HG03025 (cell line): ENCODE results near the gene ANKRD37.
"Not testable (repeated sequence)": the region's sequence is repeated elsewhere in the genome, so short reads cannot be mapped to it uniquely, and the experiment has no call there.

Experiments
- ATAC-seq: cut with Tn5 transposase; IDR thresholded peaks from one replicate; pipeline ENCODE4 v1.9.1; 2021; ENCODE audit warnings: mild to moderate bottlenecking, moderate library complexity; ENCODE audit not compliant: unreplicated experiment, low FRiP score

Gene ANKRD37

GRCh38 chr4:185396724-185397385, at the start of gene ANKRD37:
ANKRD37 (plus strand) TSS chr4:185396841; CDS start chr4:185396924, 83 bp downstream.
- ATAC-seq, result no peak

GRCh38 chr4:185346975-185347601, 49.6 kb upstream of the ANKRD37 start:
- no peak for ATAC-seq

GRCh38 chr4:185351691-185352090, 45.0 kb upstream of the ANKRD37 start:
- no peak for ATAC-seq

- no peak for ATAC-seq
These were observed 44.4 kb upstream of the ANKRD37 start for GRCh38 chr4:185352202-185352601.

GRCh38 chr4:185352741-185353140, 43.9 kb upstream of the ANKRD37 start:
- ATAC-seq, result no peak

- no peak for ATAC-seq
These were observed 39.4 kb upstream of the ANKRD37 start for GRCh38 chr4:185357211-185357610.

GRCh38 chr4:185357733-185358440, 38.8 kb upstream of the ANKRD37 start:
- ATAC-seq, result no peak

GRCh38 chr4:185358514-185358913, 38.1 kb upstream of the ANKRD37 start:
- ATAC-seq, result no peak

GRCh38 chr4:185358959-185359358, 37.7 kb upstream of the ANKRD37 start:
- ATAC-seq, result no peak

- no peak for ATAC-seq
These were observed 36.7 kb upstream of the ANKRD37 start for GRCh38 chr4:185359767-185360446.

- ATAC-seq, result no peak
These were observed 34.8 kb upstream of the ANKRD37 start for GRCh38 chr4:185361872-185362271.

- ATAC-seq, result not testable (repeated sequence)
These were observed 34.1 kb upstream of the ANKRD37 start for GRCh38 chr4:185362570-185362969.

- no peak for ATAC-seq
These were observed 33.4 kb upstream of the ANKRD37 start for GRCh38 chr4:185363251-185363650.

- no peak for ATAC-seq
These were observed 31.8 kb upstream of the ANKRD37 start for GRCh38 chr4:185364886-185365285.

GRCh38 chr4:185369731-185370130, 26.9 kb upstream of the ANKRD37 start:
- no peak for ATAC-seq

- no peak for ATAC-seq
These were observed 26.2 kb upstream of the ANKRD37 start for GRCh38 chr4:185370268-185370949.

GRCh38 chr4:185371702-185372101, 24.9 kb upstream of the ANKRD37 start:
- no peak for ATAC-seq

GRCh38 chr4:185374027-185374426, 22.6 kb upstream of the ANKRD37 start:
- ATAC-seq, result no peak

GRCh38 chr4:185374573-185374972, 22.1 kb upstream of the ANKRD37 start:
- ATAC-seq, result no peak

GRCh38 chr4:185378264-185378663, 18.4 kb upstream of the ANKRD37 start:
- no peak for ATAC-seq
